GM12878 (cell line): ENCODE measurements around the gene DLX1. TPM values are rescaled to one million over a fixed set of nuclear protein-coding genes. Genes with fewer than 3 reads are reported as not detected.

Experiments used
- ATAC-seq: fragments of 200-7000 bp; cut with Tn5 transposase; 3 replicates; pipeline ENCODE4 v1.9.1; 2020; ENCODE audit warnings: mild to moderate bottlenecking, moderate library complexity
- BruUV-seq: library from RNA; stranded (reverse); fragments of 400-500 nt; replicated peaks from 2 replicates; lab custom pipeline; 2021; lab: Mats Ljungman, UMichigan
- CTCF ChIA-PET: fragments of 300-600 bp; sonication (Branson Sonifier 250); formaldehyde crosslinking; extraction: SDS; loops from one replicate; lab custom pipeline; 2021; ENCODE audit warnings: inconsistent platforms; lab: Yijun Ruan, JAX
- POLR2A ChIA-PET: fragments of 350-600 bp; formaldehyde crosslinking; extraction: SDS; loops from one replicate; lab custom pipeline; 2021; ENCODE audit warnings: inconsistent platforms; lab: Charles Lee
- RAD21 ChIA-PET: fragments of 300-600 bp; sonication (Branson Sonifier 250); formaldehyde crosslinking; loops from one replicate; lab custom pipeline; 2023; ENCODE audit warnings: antibody characterized with exemption; ENCODE audit not compliant: unreplicated experiment; lab: Charles Lee
- SMC1A ChIA-PET: fragments of 300-600 bp; sonication (Branson Sonifier 250); formaldehyde crosslinking; loops from one replicate; lab custom pipeline; 2023; ENCODE audit not compliant: unreplicated experiment, uncharacterized antibody; lab: Charles Lee
- DNase-seq: peaks from one replicate; pipeline ENCODE4 v3.0.0-alpha.2; 2011; ENCODE audit warnings: low read depth, low spot score
- FAIRE-seq: peaks from 3 replicates; lab custom pipeline; 2011; peaks lifted over from hg19 to GRCh38; lab: Jason Lieb, UNC
- H2AFZ ChIP-seq: 2 replicates; pipeline ENCODE4 v1.6.0; 2011; ENCODE audit warnings: low read depth, low read length, control low read depth; ENCODE audit not compliant: control insufficient read depth
- H3K27ac ChIP-seq: 2 replicates; pipeline ENCODE4 v1.5.1; 2011; ENCODE audit warnings: control low read depth; ENCODE audit not compliant: control insufficient read depth, insufficient read depth
- H3K27me3 ChIP-seq, 2 experiments: replicated peaks in 1 of 2; 2 replicates each; pipeline versions ENCODE4 v1.6.0 to v1.6.1; 2011; ENCODE audit warnings: low read length in 1 of 2; ENCODE audit not compliant: control insufficient read depth in 2 of 2, insufficient read depth in 2 of 2
- H3K36me3 ChIP-seq, 2 experiments: 2 replicates each; pipeline ENCODE4 v1.5.1; 2011; ENCODE audit warnings: low read length in 1 of 2; ENCODE audit not compliant: control insufficient read depth in 2 of 2, insufficient read depth in 2 of 2
- H3K4me1 ChIP-seq: 2 replicates; pipeline ENCODE4 v1.6.1; 2011; ENCODE audit warnings: mild to moderate bottlenecking, low read length, moderate library complexity, mixed read lengths; ENCODE audit not compliant: control insufficient read depth, insufficient read depth
- H3K4me2 ChIP-seq: 2 replicates; pipeline ENCODE4 v1.6.0; 2011; ENCODE audit warnings: control low read depth; ENCODE audit not compliant: control insufficient read depth, insufficient read depth
- H3K4me3 ChIP-seq: fragments of 200-600 bp; sonication (generic); 2 replicates; pipeline ENCODE4 v1.5.1; 2016
- H3K79me2 ChIP-seq: 2 replicates; pipeline ENCODE4 v1.6.0; 2011; ENCODE audit warnings: low read length; ENCODE audit not compliant: control insufficient read depth, insufficient read depth
- H3K9ac ChIP-seq: 2 replicates; pipeline ENCODE4 v1.8.0; 2011; ENCODE audit warnings: low read length, control low read depth, mixed read lengths; ENCODE audit not compliant: control insufficient read depth, insufficient read depth
- H3K9me3 ChIP-seq: replicated peaks from 3 replicates; pipeline ENCODE4 v1.5.1; 2011; ENCODE audit warnings: mild to moderate bottlenecking, low read length; ENCODE audit not compliant: control insufficient read depth, insufficient read depth
- H4K20me1 ChIP-seq: 2 replicates; pipeline ENCODE4 v1.6.0; 2011; ENCODE audit not compliant: control insufficient read depth, insufficient read depth
- BRCA1 ChIP-seq: IDR thresholded peaks from 2 replicates; pipeline ENCODE4 v1.6.1; 2011; ENCODE audit warnings: low read depth, low read length, improper control_type of control experiment
- CBX5 ChIP-seq: sonication (generic); IDR thresholded peaks from 2 replicates; pipeline ENCODE4 v1.6.1; 2016; ENCODE audit warnings: low read depth, moderate library complexity, mild to moderate bottlenecking, inconsistent platforms
- EED ChIP-seq: sonication (generic); IDR thresholded peaks from 2 replicates; pipeline ENCODE4 v1.6.1; 2016; ENCODE audit warnings: antibody characterized with exemption, low read depth
- GATAD2B ChIP-seq: fragments of 450-650 bp; conservative IDR thresholded peaks from 2 replicates; pipeline ENCODE4 v1.6.1; 2017; ENCODE audit warnings: low read depth, mild to moderate bottlenecking, moderate library complexity
- IKZF1 ChIP-seq: fragments of 450-650 bp; conservative IDR thresholded peaks from 2 replicates; pipeline ENCODE4 v1.6.1; 2017; ENCODE audit warnings: antibody characterized with exemption, mild to moderate bottlenecking
- IRF3 ChIP-seq: fragments of 450-650 bp; IDR thresholded peaks from 2 replicates; pipeline ENCODE4 v1.6.1; 2014; ENCODE audit warnings: mild to moderate bottlenecking
- MLLT1 ChIP-seq: fragments of 450-650 bp; IDR thresholded peaks from 2 replicates; pipeline ENCODE4 v1.6.1; 2016; ENCODE audit warnings: mild to moderate bottlenecking
- PBX3 ChIP-seq: IDR thresholded peaks from 2 replicates; pipeline ENCODE4 v1.6.1; 2011; ENCODE audit warnings: mild to moderate bottlenecking, low read depth, low read length, moderate library complexity; ENCODE audit not compliant: insufficient replicate concordance
- PRDM15 ChIP-seq: fragments of 450-650 bp; formaldehyde crosslinking; IDR thresholded peaks from 2 replicates; pipeline ENCODE4 v1.4.0; 2020; ENCODE audit warnings: mild to moderate bottlenecking, moderate library complexity
- RB1 ChIP-seq: fragments of 450-650 bp; formaldehyde crosslinking; IDR thresholded peaks from 2 replicates; pipeline ENCODE4 v1.6.1; 2017; ENCODE audit warnings: mild to moderate bottlenecking, borderline replicate concordance
- ZBTB11 ChIP-seq: fragments of 450-650 bp; formaldehyde crosslinking; IDR thresholded peaks from 2 replicates; pipeline ENCODE4 v1.5.0; 2022; ENCODE audit warnings: mild to moderate bottlenecking, missing genetic modification characterization
- ZZZ3 ChIP-seq: IDR thresholded peaks from 2 replicates; pipeline ENCODE4 v1.6.1; 2011; ENCODE audit warnings: low read depth; ENCODE audit not compliant: control insufficient read depth, insufficient read length
- WGBS: methylation state at CpG from one replicate; pipeline ENCODE4 v1.1.6; 2016; ENCODE audit warnings: low lambda C conversion rate; ENCODE audit not compliant: insufficient replicate concordance, insufficient coverage; ENCODE audit errors: missing lambda C conversion rate; 5-methylcytosine and 5-hydroxymethylcytosine counted together
- in situ Hi-C: fragments of 300-500 bp; cut with MboI; formaldehyde crosslinking; loops from 9 replicates; pipeline ENCODE4 v1.14.3; 2018; ENCODE audit warnings: mixed read lengths
- intact Hi-C: fragments of 100-400 bp; cut with micrococcal nuclease; formaldehyde crosslinking; loops from one replicate; pipeline ENCODE4 v1.14.2; 2022; ENCODE audit not compliant: unreplicated experiment
- polyA plus RNA-seq, 11 experiments: library from polyadenylated mRNA; depleted of rRNA in 4 of 11; unstranded in 6 of 11; stranded (reverse) in 5 of 11; fragments of >200 nt; fragmentation: Nextera tagmentation in 4 of 11; fragmentation: Illumina TruSeq in 1 of 11; extraction: Ambion mirVana in 4 of 11; extraction: Trizol in 1 of 11; gene quantifications; 1 replicate in 1 of 11; 2 replicates in 10 of 11; pipeline versions ENCODE4 v1.2.1 to v1.2.3, GENCODE V29; 2011 to 2016; ENCODE audit warnings: inconsistent platforms in 2 of 11, missing spikeins in 2 of 11, low read depth in 1 of 11
- total RNA-seq, 4 experiments: library from RNA; depleted of rRNA in 3 of 4; stranded (reverse); fragments of >200 nt in 3 of 4; fragmentation: Illumina TruSeq in 1 of 4; extraction: Trizol in 1 of 4; gene quantifications; 2 replicates each; pipeline versions ENCODE4 v1.2.1 to v1.2.3, GENCODE V29; 2013 to 2021

Gene DLX1
- total and polyA plus RNA-seq, 10 of the 15 experiments (the other 5 are each of a cell fraction or from before 2014, with no cell fraction given), result 0.06 TPM; not detected in 9

GRCh38 chr2:172038604-172039003 is 46.7 kb upstream of the DLX1 start:
- Histone ChIP-seq H4K20me1 (no peaks in the 10 kb centered on the region), H3K27ac (no peak overlapping the region), H3K4me3 (no peak overlapping the region), H3K36me3 (no peaks in the 10 kb centered on the region), H2AFZ (no peak overlapping the region), H3K27me3 (no peaks in the 10 kb centered on the region), H3K79me2 (no peaks in the 10 kb centered on the region), H3K4me2 (no peak overlapping the region), H3K9ac (no peak overlapping the region), H3K4me1 (no peaks in the 10 kb centered on the region), H3K9me3 (no peaks in the 10 kb centered on the region)
- SMC1A ChIA-PET, result interaction anchor here (0.6 to 1.7 kb wide), 6 partner anchors 8 to 39 kb away, joined by 3 to 8 read pairs (median 4); no protein-coding TSS in a partner anchor
- no peak for ATAC-seq
- CTCF ChIA-PET, result interaction anchor here (1.1 to 1.5 kb wide), 5 partner anchors 11 to 423 kb away, joined by 3 to 6 read pairs (median 4); no protein-coding TSS in a partner anchor
- RAD21 ChIA-PET, result no interaction called here
- no TSS peak for BruUV-seq
- in situ Hi-C loops (no loop called here), intact Hi-C loops (no loop called here)
- FAIRE-seq, result no peak
- POLR2A ChIA-PET, result no interaction called here
- no peak for DNase-seq
- 72% methylated on average over 2 of the region's 2 CpGs for WGBS
- TF ChIP-seq RB1, result no peak
- no peak for TF ChIP-seq BRCA1
- no peak for TF ChIP-seq CBX5
- no peak for TF ChIP-seq IKZF1
- TF ChIP-seq PRDM15 (CRISPR knock-in tag), result no peak
- no peak for TF ChIP-seq GATAD2B
- TF ChIP-seq IRF3, result no peak
- no peak for TF ChIP-seq ZBTB11 (CRISPR knock-in tag)
- TF ChIP-seq MLLT1, result no peak
- TF ChIP-seq ZZZ3, result no peak
- no peak for TF ChIP-seq PBX3
- TF ChIP-seq EED, result no peak
